Endothelial cell of umbilical vein (primary cell): ENCODE measurements around the gene DCAF6. TPM values are rescaled to one million over a fixed set of nuclear protein-coding genes. Genes with fewer than 3 reads are reported as not detected.

Experiments used
- BruUV-seq: library from RNA; stranded (reverse); fragments of 400-500 nt; replicated peaks from 2 replicates; lab custom pipeline; 2021; lab: Mats Ljungman, UMichigan
- CTCF ChIA-PET: fragments of 300-600, 350-600 bp; sonication (Branson Sonifier 250); formaldehyde crosslinking; loops from one replicate; lab custom pipeline; 2021; ENCODE audit warnings: antibody characterized with exemption, inconsistent platforms; lab: Charles Lee
- POLR2A ChIA-PET: fragments of 300-600, 350-600 bp; sonication (Branson Sonifier 250); formaldehyde crosslinking; loops from one replicate; lab custom pipeline; 2021; ENCODE audit warnings: antibody characterized with exemption, inconsistent platforms; lab: Charles Lee
- DNase-seq: peaks from one replicate; pipeline ENCODE4 v3.0.0-alpha.2; 2011; ENCODE audit warnings: low read depth, low spot score
- FAIRE-seq: peaks from 2 replicates; lab custom pipeline; 2011; peaks lifted over from hg19 to GRCh38; lab: Jason Lieb, UNC
- H2AFZ ChIP-seq: 2 replicates; pipeline ENCODE4 v1.6.0; 2012; ENCODE audit warnings: low read depth, low read length, control low read depth, inconsistent platforms
- H3K27ac ChIP-seq: 2 replicates; pipeline ENCODE4 v1.5.1; 2011; ENCODE audit warnings: low read depth, mild to moderate bottlenecking, control low read depth, low read length, moderate library complexity; ENCODE audit not compliant: insufficient read depth
- H3K27me3 ChIP-seq, 2 experiments: 2 replicates each; pipeline versions ENCODE4 v1.6.0 to v1.6.1; 2011; ENCODE audit warnings: low read length in 2 of 2, mixed read lengths in 1 of 2; ENCODE audit not compliant: control insufficient read depth in 2 of 2, insufficient read depth in 2 of 2
- H3K36me3 ChIP-seq, 2 experiments: 2 replicates in 1 of 2; 3 replicates in 1 of 2; pipeline ENCODE4 v1.5.1; 2011; ENCODE audit warnings: low read length in 2 of 2, mild to moderate bottlenecking in 1 of 2, moderate library complexity in 1 of 2; ENCODE audit not compliant: control insufficient read depth in 2 of 2, insufficient read depth in 2 of 2; ENCODE audit errors: extremely low read depth in 1 of 2
- H3K4me1 ChIP-seq: 3 replicates; pipeline ENCODE4 v1.5.1; 2011; ENCODE audit warnings: mild to moderate bottlenecking, low read length; ENCODE audit not compliant: control insufficient read depth, insufficient read depth; ENCODE audit errors: extremely low read depth
- H3K4me2 ChIP-seq: 2 replicates; pipeline ENCODE4 v1.6.1; 2011; ENCODE audit warnings: low read length, control low read depth, mixed read lengths; ENCODE audit not compliant: insufficient read depth
- H3K4me3 ChIP-seq, 3 experiments: fragments of 200-600 bp in 1 of 3; sonication (generic), shearing (Covaris generic) in 1 of 3; replicated peaks in 1 of 3; 2 replicates each; pipeline ENCODE4 v1.5.1; 2011 to 2016; ENCODE audit warnings: control low read depth in 3 of 3, low read length in 3 of 3, mild to moderate bottlenecking in 2 of 3, inconsistent platforms in 1 of 3, low read depth in 1 of 3, moderate library complexity in 1 of 3; ENCODE audit not compliant: insufficient read depth in 1 of 3
- H3K79me2 ChIP-seq: 2 replicates; pipeline ENCODE4 v1.6.0; 2012; ENCODE audit warnings: low read length, inconsistent platforms; ENCODE audit not compliant: control insufficient read depth, insufficient read depth
- H3K9ac ChIP-seq: replicated peaks from 2 replicates; pipeline ENCODE3; 2011; ENCODE audit warnings: low read length, control low read depth; ENCODE audit not compliant: insufficient read depth; ENCODE audit errors: extremely low read depth
- H3K9me1 ChIP-seq: replicated peaks from 3 replicates; pipeline ENCODE4 v1.6.0; 2011; ENCODE audit warnings: mild to moderate bottlenecking, low read length; ENCODE audit not compliant: control insufficient read depth, insufficient read depth; ENCODE audit errors: extremely low read depth
- H3K9me3 ChIP-seq: replicated peaks from 2 replicates; pipeline ENCODE4 v1.5.1; 2012; ENCODE audit warnings: low read length, inconsistent platforms; ENCODE audit not compliant: control insufficient read depth, insufficient read depth
- H4K20me1 ChIP-seq: replicated peaks from 2 replicates; pipeline ENCODE3; 2011; ENCODE audit warnings: mild to moderate bottlenecking, low read length; ENCODE audit not compliant: control insufficient read depth, insufficient read depth; ENCODE audit errors: extremely low read depth
- CTCF ChIP-seq, 2 donors: IDR thresholded peaks; 1 replicate in 1 of 2; 2 replicates in 1 of 2; pipeline ENCODE4 v1.5.1; 2011; ENCODE audit warnings: low read length in 2 of 2, mild to moderate bottlenecking in 2 of 2, moderate library complexity in 2 of 2, control low read depth in 1 of 2, inconsistent platforms in 1 of 2, low read depth in 1 of 2; ENCODE audit not compliant: insufficient read depth in 1 of 2; ENCODE audit errors: extremely low read depth in 1 of 2
- JUN ChIP-seq: IDR thresholded peaks from 2 replicates; pipeline ENCODE4 v1.6.1; 2011; ENCODE audit warnings: borderline replicate concordance, low read depth; ENCODE audit not compliant: insufficient read length, insufficient read depth
- MAX ChIP-seq: IDR thresholded peaks from 2 replicates; pipeline ENCODE4 v1.6.1; 2011; ENCODE audit not compliant: insufficient read depth, insufficient read length
- POLR2A ChIP-seq: IDR thresholded peaks from 2 replicates; pipeline ENCODE4 v1.6.1; 2012; ENCODE audit warnings: low read depth, mild to moderate bottlenecking, control low read depth, low read length
- POLR2AphosphoS5 ChIP-seq: IDR thresholded peaks from 2 replicates; pipeline ENCODE4 v1.6.1; 2012; ENCODE audit warnings: low read depth, mild to moderate bottlenecking, control low read depth, low read length, moderate library complexity; ENCODE audit not compliant: insufficient read depth
- dilution Hi-C: fragments of 300-500 bp; cut with MboI; formaldehyde crosslinking; loops from one replicate; pipeline ENCODE4 v1.15.0; 2019; ENCODE audit warnings: low sequenced_read_pairs; ENCODE audit not compliant: extremely low pct_ligation_motif_present
- intact Hi-C: fragments of 100-400 bp; cut with micrococcal nuclease; formaldehyde crosslinking; loops from one replicate; pipeline ENCODE4 v1.10.0; 2022
- polyA plus RNA-seq, 4 experiments: library from polyadenylated mRNA; depleted of rRNA in 3 of 4; stranded (reverse) in 3 of 4; unstranded in 1 of 4; fragments of >200 nt; gene quantifications; 2 replicates each; pipeline versions ENCODE4 v1.2.1 to v1.2.3, GENCODE V29; 2011 to 2012; ENCODE audit warnings: missing spikeins in 1 of 4
- total RNA-seq: library from RNA; stranded (reverse); gene quantifications from 2 replicates; pipeline ENCODE4 v1.2.3, GENCODE V29; 2021

Gene DCAF6
- total and polyA plus RNA-seq, 2 donors (not counting 3 experiments of a cell fraction or from before 2014, with no cell fraction given), result 28.6 to 39.4 TPM

GRCh38 chr1:167893798-167894197, 42.7 kb upstream of the DCAF6 start:
- Histone ChIP-seq H3K9ac (no peak overlapping the region), H3K9me3 (no peaks in the 10 kb centered on the region), H3K4me3 (no peak overlapping the region), H3K79me2 (no peaks in the 10 kb centered on the region), H3K9me1 (no peaks in the 10 kb centered on the region), H2AFZ (no peak overlapping the region), H3K27ac (no peak overlapping the region), H3K4me2 (no peak overlapping the region), H3K36me3 (no peaks in the 10 kb centered on the region), H3K27me3 (no peaks in the 10 kb centered on the region), H4K20me1 (no peaks in the 10 kb centered on the region), H3K4me1 (no peaks in the 10 kb centered on the region)
- ChIA-PET POLR2A (no interaction called here), CTCF (interaction anchor here (0.6 to 1.5 kb wide), 4 partner anchors 9 to 618 kb away, joined by 3 to 4 read pairs (median 3); no protein-coding TSS in a partner anchor)
- TF ChIP-seq CTCF (IDR thresholded peaks at IDR 0.05; ENCODE audit: extremely low read depth in 1 of 2, insufficient read depth in 1 of 2, low read depth in 1 of 2, low read length in 2 of 2) (no peak), POLR2AphosphoS5 (no peak), MAX (no peak), POLR2A (no peak)
- intact Hi-C loops, result no loop called here
- no TSS peak for BruUV-seq
- no peak for DNase-seq
- dilution Hi-C loops, result no loop called here
- no peak for FAIRE-seq

- Histone ChIP-seq H3K27ac (no peak overlapping the region), H4K20me1 (no peaks in the 10 kb centered on the region), H3K27me3 (peaks cover 0 to 2% of the 10 kb centered on the region in 2 experiments), H3K4me1 (no peaks in the 10 kb centered on the region), H3K4me2 (no peak overlapping the region), H3K9me1 (no peaks in the 10 kb centered on the region), H3K4me3 (no peak overlapping the region), H3K79me2 (no peaks in the 10 kb centered on the region), H3K9ac (no peak overlapping the region), H3K9me3 (no peaks in the 10 kb centered on the region), H2AFZ (no peak overlapping the region), H3K36me3 (no peaks in the 10 kb centered on the region)
- no peak for DNase-seq
- dilution Hi-C loops (no loop called here), intact Hi-C loops (no loop called here)
- POLR2A ChIA-PET, result no interaction called here
- FAIRE-seq, result no peak
- no peak for TF ChIP-seq JUN
- BruUV-seq, result no TSS peak
- CTCF ChIA-PET, result no interaction called here
Observed at GRCh38 chr1:167898578-167899222, 37.8 kb upstream of the DCAF6 start.
